Colonic mucosa (tissue), 4 donors: ENCODE measurements around the gene NFYB. TPM values are rescaled to one million over a fixed set of nuclear protein-coding genes. Genes with fewer than 3 reads are reported as not detected.

Experiments
- DNase-seq: peaks from one replicate; pipeline ENCODE4 v3.0.0-alpha.2; 2020
- H3K27ac ChIP-seq: fragments of 200-600 bp; one replicate; pipeline ENCODE4 v1.8.0; 2021
- H3K27me3 ChIP-seq: fragments of 200-600 bp; one replicate; pipeline ENCODE4 v1.8.0; 2021
- H3K36me3 ChIP-seq: fragments of 200-600 bp; one replicate; pipeline ENCODE4 v1.8.0; 2021
- H3K4me1 ChIP-seq: fragments of 200-600 bp; one replicate; pipeline ENCODE4 v1.8.0; 2021; ENCODE audit warnings: mild to moderate bottlenecking
- H3K4me3 ChIP-seq: fragments of 200-600 bp; one replicate; pipeline ENCODE4 v1.8.0; 2021
- H3K9ac ChIP-seq, 2 donors: one replicate each; pipeline ENCODE4 v1.7.0; 2013; ENCODE audit warnings: control low read depth in 2 of 2, low read depth in 2 of 2, low read length in 2 of 2
- H3K9me3 ChIP-seq: fragments of 200-600 bp; one replicate; pipeline ENCODE4 v1.8.0; 2021
- intact Hi-C: fragments of 100-400 bp; cut with DNase I; formaldehyde crosslinking; loops from one replicate; pipeline ENCODE4 v1.14.1; 2022
- total RNA-seq, 2 donors: library from RNA; stranded (reverse); fragmentation: NEBNext Ultra II Directional in 1 of 2; extraction: Animal tissue kit (Norgen Biotek cat#: 25700) in 1 of 2; gene quantifications; one replicate each; pipeline ENCODE4 v1.2.1, GENCODE V29; 2021
- TF ChIP-seq, protein P1 (sequence below): fragments of 200-600 bp; IDR thresholded peaks from one replicate; pipeline ENCODE4 v1.8.0; 2022; ENCODE audit warnings: antibody characterized with exemption, mild to moderate bottlenecking
- donor health status: healthy.
- donor health status: DM: no; HTN: no; CAD: no.
- donor health status: DM: no; HTN: no; CAD: no.

The NFYB gene
- total RNA-seq, 2 donors from 2014 or later: 15.6 to 19.8 TPM

DNA sequence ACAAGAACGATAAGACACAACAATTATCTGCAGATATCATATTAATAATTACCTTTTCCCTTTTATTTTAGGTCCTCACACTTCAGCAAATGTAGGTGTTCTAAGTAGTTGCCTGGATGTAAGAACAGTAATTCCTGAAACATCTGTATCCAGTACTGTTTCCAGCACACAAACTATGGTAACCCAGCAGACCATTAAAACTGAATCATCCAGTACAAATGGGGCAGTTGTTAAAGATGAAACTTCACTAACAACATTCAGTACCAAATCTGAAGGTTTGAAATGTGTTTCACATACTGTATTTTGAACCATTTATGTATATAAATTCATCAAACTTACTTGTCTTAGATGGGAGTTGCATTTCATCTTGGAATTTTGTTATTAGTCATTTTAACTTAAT lies 42.7 kb downstream of the NFYB start:
- TF ChIP-seq, protein P1, sequence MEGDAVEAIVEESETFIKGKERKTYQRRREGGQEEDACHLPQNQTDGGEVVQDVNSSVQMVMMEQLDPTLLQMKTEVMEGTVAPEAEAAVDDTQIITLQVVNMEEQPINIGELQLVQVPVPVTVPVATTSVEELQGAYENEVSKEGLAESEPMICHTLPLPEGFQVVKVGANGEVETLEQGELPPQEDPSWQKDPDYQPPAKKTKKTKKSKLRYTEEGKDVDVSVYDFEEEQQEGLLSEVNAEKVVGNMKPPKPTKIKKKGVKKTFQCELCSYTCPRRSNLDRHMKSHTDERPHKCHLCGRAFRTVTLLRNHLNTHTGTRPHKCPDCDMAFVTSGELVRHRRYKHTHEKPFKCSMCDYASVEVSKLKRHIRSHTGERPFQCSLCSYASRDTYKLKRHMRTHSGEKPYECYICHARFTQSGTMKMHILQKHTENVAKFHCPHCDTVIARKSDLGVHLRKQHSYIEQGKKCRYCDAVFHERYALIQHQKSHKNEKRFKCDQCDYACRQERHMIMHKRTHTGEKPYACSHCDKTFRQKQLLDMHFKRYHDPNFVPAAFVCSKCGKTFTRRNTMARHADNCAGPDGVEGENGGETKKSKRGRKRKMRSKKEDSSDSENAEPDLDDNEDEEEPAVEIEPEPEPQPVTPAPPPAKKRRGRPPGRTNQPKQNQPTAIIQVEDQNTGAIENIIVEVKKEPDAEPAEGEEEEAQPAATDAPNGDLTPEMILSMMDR: no peak
- no peaks in the 10 kb centered on the region for H3K9me3 ChIP-seq
- H3K4me1 ChIP-seq: no peaks in the 10 kb centered on the region
- no peak for DNase-seq
- peaks cover 7% of the 10 kb centered on the region for H3K36me3 ChIP-seq
- no peak overlapping the region for H3K27ac ChIP-seq
- H3K4me3 ChIP-seq: no peak overlapping the region
- intact Hi-C loops: no loop called here
- no peaks in the 10 kb centered on the region for H3K27me3 ChIP-seq
- no peak overlapping the region for H3K9ac ChIP-seq

- no peak for DNase-seq
- no peaks in the 10 kb centered on the region for H3K4me1 ChIP-seq
- intact Hi-C loops: no loop called here
- peaks cover 7% of the 10 kb centered on the region for H3K36me3 ChIP-seq
- TF ChIP-seq, protein P1: no peak
- H3K4me3 ChIP-seq: no peak overlapping the region
- H3K9ac ChIP-seq: no peak overlapping the region
- no peaks in the 10 kb centered on the region for H3K27me3 ChIP-seq
- no peaks in the 10 kb centered on the region for H3K9me3 ChIP-seq
- no peak overlapping the region for H3K27ac ChIP-seq
Measured at GRCh38 chr12:104094284-104094683, 43.7 kb downstream of the NFYB start.

- no peaks in the 10 kb centered on the region for H3K36me3 ChIP-seq
- H3K4me3 ChIP-seq: no peak overlapping the region
Measured at GRCh38 chr12:104091136-104091535, 46.9 kb downstream of the NFYB start.

GRCh38 chr12:104090685-104091084 lies 47.3 kb downstream of the NFYB start:
- Histone ChIP-seq H3K9ac (no peak overlapping the region), H3K4me1 (no peaks in the 10 kb centered on the region), H3K27ac (no peak overlapping the region), H3K36me3 (no peaks in the 10 kb centered on the region), H3K4me3 (no peak overlapping the region), H3K27me3 (no peaks in the 10 kb centered on the region), H3K9me3 (no peaks in the 10 kb centered on the region)
- TF ChIP-seq, protein P1: no peak
- no peak for DNase-seq
- intact Hi-C loops: no loop called here

More at GRCh38 chr12:104091136-104091535, 46.9 kb downstream of the NFYB start:
- H3K9me3 ChIP-seq: no peaks in the 10 kb centered on the region
- H3K27ac ChIP-seq: no peak overlapping the region
- no peak overlapping the region for H3K9ac ChIP-seq
- TF ChIP-seq, protein P1: no peak
- H3K4me1 ChIP-seq: no peaks in the 10 kb centered on the region
- no peaks in the 10 kb centered on the region for H3K27me3 ChIP-seq
- DNase-seq: no peak
- intact Hi-C loops: no loop called here

DNA sequence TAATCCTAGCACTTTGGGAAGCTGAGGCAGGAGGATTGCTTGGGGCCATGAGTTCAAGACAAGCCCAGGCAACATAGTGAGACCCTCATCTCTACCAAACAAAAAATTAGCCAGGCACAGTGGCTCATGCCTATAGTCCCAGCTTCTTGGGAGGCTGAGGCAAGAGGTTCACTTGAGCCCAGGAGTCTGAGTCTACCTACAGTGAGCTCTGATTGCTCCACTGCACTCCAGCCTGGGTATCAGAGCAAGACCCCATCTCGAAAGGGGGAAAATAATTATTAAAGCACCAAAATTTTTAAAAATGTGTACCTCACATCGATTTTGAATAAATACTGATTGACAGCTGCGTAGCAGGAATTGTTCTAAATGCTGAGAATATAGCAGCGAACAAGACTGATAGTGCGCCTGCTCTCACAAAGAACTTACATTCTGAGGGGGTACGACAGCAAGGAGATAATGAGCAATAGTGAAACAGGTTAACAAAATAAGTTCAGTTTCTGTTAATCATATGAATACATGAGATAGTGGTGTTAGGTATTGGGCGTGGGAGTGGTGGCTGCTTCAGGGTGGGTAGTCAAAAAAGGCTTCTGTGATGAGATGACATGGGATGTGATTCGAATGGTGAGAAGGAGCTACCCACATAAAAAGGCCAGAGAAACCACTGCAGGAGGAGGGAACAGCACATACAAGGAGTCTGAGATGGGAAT lies 54.1 kb downstream of the NFYB start:
- TF ChIP-seq, protein P1: no peak
- Histone ChIP-seq H3K27me3 (no peaks in the 10 kb centered on the region), H3K4me3 (no peak overlapping the region), H3K27ac (no peak overlapping the region), H3K9ac (no peak overlapping the region), H3K9me3 (no peaks in the 10 kb centered on the region), H3K4me1 (no peaks in the 10 kb centered on the region), H3K36me3 (no peaks in the 10 kb centered on the region)
- intact Hi-C loops: no loop called here
- no peak for DNase-seq
